ENCODE data around the gene MBD2. TPM values are rescaled to one million over a fixed set of nuclear protein-coding genes. Genes with fewer than 3 reads are reported as not detected.
A peak's percentile ranks its signal among the peaks of the same experiment; 100 is the strongest.

Gene MBD2
- total RNA-seq, 1 donor from 2014 or later = 40.4 TPM

GRCh38 chr18:54235871-54236270 is 11.4 kb upstream of the MBD2 start:
- no peak for TF ChIP-seq CTCF (IDR thresholded peaks at IDR 0.05; ENCODE audit: unreplicated experiment)
- Mint-ChIP-seq H3K4me3 (ENCODE audit: low read depth) (no peak overlapping the region), H3K27me3 (no peaks in the 10 kb centered on the region), H3K36me3 (ENCODE audit: insufficient read depth) (no peaks in the 10 kb centered on the region), H3K4me1 (ENCODE audit: low read depth) (peaks cover 5% of the 10 kb centered on the region), H3K9me3 (ENCODE audit: low read depth) (no peaks in the 10 kb centered on the region), H3K27ac (no peak overlapping the region)
- DNase-seq (ENCODE audit: low spot score, unreplicated experiment) = no peak

- Mint-ChIP-seq H3K9me3 (ENCODE audit: low read depth) (no peaks in the 10 kb centered on the region), H3K4me1 (ENCODE audit: low read depth) (peaks cover 5% of the 10 kb centered on the region), H3K27me3 (no peaks in the 10 kb centered on the region), H3K4me3 (ENCODE audit: low read depth) (no peak overlapping the region), H3K36me3 (ENCODE audit: insufficient read depth) (no peaks in the 10 kb centered on the region), H3K27ac (no peak overlapping the region)
- TF ChIP-seq CTCF (IDR thresholded peaks at IDR 0.05; ENCODE audit: unreplicated experiment) = no peak
- no peak for DNase-seq (ENCODE audit: low spot score, unreplicated experiment)
Observed at GRCh38 chr18:54233747-54234146, 9.3 kb upstream of the MBD2 start.

- peaks cover 4% of the 10 kb centered on the region for H3K4me1 Mint-ChIP-seq (ENCODE audit: low read depth)
- no peaks in the 10 kb centered on the region for H3K27me3 Mint-ChIP-seq
- no peak for TF ChIP-seq CTCF (IDR thresholded peaks at IDR 0.05; ENCODE audit: unreplicated experiment)
- H3K36me3 Mint-ChIP-seq (ENCODE audit: insufficient read depth) = no peaks in the 10 kb centered on the region
- H3K4me3 Mint-ChIP-seq (ENCODE audit: low read depth) = no peak overlapping the region
- no peak for DNase-seq (ENCODE audit: low spot score, unreplicated experiment)
- no peaks in the 10 kb centered on the region for H3K9me3 Mint-ChIP-seq (ENCODE audit: low read depth)
- no peak overlapping the region for H3K27ac Mint-ChIP-seq
Observed at GRCh38 chr18:54233228-54233625, 8.8 kb upstream of the MBD2 start.

- DNase-seq (ENCODE audit: low spot score, unreplicated experiment) = no peak
- Mint-ChIP-seq H3K4me1 (ENCODE audit: low read depth) (peaks cover 4% of the 10 kb centered on the region), H3K4me3 (ENCODE audit: low read depth) (no peak overlapping the region), H3K36me3 (ENCODE audit: insufficient read depth) (no peaks in the 10 kb centered on the region), H3K27ac (no peak overlapping the region), H3K9me3 (ENCODE audit: low read depth) (no peaks in the 10 kb centered on the region), H3K27me3 (no peaks in the 10 kb centered on the region)
- no peak for TF ChIP-seq CTCF (IDR thresholded peaks at IDR 0.05; ENCODE audit: unreplicated experiment)
Observed at GRCh38 chr18:54232485-54233227, 8.2 kb upstream of the MBD2 start.

GRCh38 chr18:54229421-54230059 is 5.1 kb upstream of the MBD2 start:
- no peak overlapping the region for H3K4me3 Mint-ChIP-seq (ENCODE audit: low read depth)
- H3K36me3 Mint-ChIP-seq (ENCODE audit: insufficient read depth) = no peaks in the 10 kb centered on the region
- no peaks in the 10 kb centered on the region for H3K4me1 Mint-ChIP-seq (ENCODE audit: low read depth)
- no peaks in the 10 kb centered on the region for H3K27me3 Mint-ChIP-seq
- H3K9me3 Mint-ChIP-seq (ENCODE audit: low read depth) = no peaks in the 10 kb centered on the region
- TF ChIP-seq CTCF (IDR thresholded peaks at IDR 0.05; ENCODE audit: unreplicated experiment) = no peak
- DNase-seq (ENCODE audit: low spot score, unreplicated experiment) = no peak
- peak overlapping the region; percentile 71 for H3K27ac Mint-ChIP-seq
